Brain microvascular endothelial cell (primary cell): ENCODE data around the gene ZNF711.
"Not testable (repeated sequence)": the region's sequence is repeated elsewhere in the genome, so short reads cannot be mapped to it uniquely, and the experiment has no call there.

Source experiments
- DNase-seq: peaks from one replicate; pipeline ENCODE4 v3.0.0-alpha.2; 2020
- H3K27ac ChIP-seq: fragments of 250-450 bp; sonication (Bioruptor Pico); 2 replicates; pipeline ENCODE4 v1.5.1; 2020; ENCODE audit warnings: mild to moderate bottlenecking, moderate library complexity
- H3K27me3 ChIP-seq: fragments of 250-450 bp; sonication (Bioruptor Pico); replicated peaks from 2 replicates; pipeline ENCODE4 v1.5.1; 2020; ENCODE audit warnings: mild to moderate bottlenecking
- H3K36me3 ChIP-seq: fragments of 250-450 bp; sonication (Bioruptor Pico); replicated peaks from 2 replicates; pipeline ENCODE4 v1.5.1; 2020; ENCODE audit warnings: mild to moderate bottlenecking
- H3K4me3 ChIP-seq: 2 replicates; pipeline ENCODE4 v1.5.1; 2011; ENCODE audit warnings: low read depth, mild to moderate bottlenecking, control low read depth, low read length, moderate library complexity
- in situ Hi-C: cut with HindIII; loops from 2 replicates; pipeline ENCODE4 v1.10.0; 2017; ENCODE audit warnings: low sequenced_read_pairs, low pct_ligation_motif_present
- TF ChIP-seq, protein P1 (sequence below): IDR thresholded peaks from 2 replicates; pipeline ENCODE4 v1.5.1; 2011; ENCODE audit warnings: low read depth, mild to moderate bottlenecking, moderate library complexity, low read length, control low read depth, inconsistent platforms; ENCODE audit errors: missing control alignments

ZNF711 gene

DNA sequence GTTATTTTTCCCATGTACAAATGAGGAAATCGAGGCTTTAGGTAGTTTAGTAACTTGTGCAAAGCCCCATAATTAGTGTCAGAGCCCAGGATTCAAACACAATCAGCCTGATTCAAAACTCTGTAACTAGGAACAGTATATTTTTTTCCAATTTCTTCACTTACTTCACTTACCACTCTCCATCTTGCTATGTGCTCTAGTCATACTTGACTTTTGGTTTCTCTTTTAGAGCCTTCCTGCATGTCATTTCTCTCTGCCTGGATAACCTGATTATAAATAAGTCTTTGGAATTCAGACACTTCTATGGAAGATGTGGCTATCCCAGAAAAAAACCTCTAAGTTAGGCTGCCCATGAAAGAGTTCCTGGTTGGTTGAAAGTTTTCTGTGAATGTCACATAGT is 22.4 kb upstream of the ZNF711 start:
- Histone ChIP-seq H3K27me3 (no peaks in the 10 kb centered on the region), H3K36me3 (no peaks in the 10 kb centered on the region), H3K27ac (no peak overlapping the region), H3K4me3 (no peak overlapping the region)
- TF ChIP-seq, protein P1, sequence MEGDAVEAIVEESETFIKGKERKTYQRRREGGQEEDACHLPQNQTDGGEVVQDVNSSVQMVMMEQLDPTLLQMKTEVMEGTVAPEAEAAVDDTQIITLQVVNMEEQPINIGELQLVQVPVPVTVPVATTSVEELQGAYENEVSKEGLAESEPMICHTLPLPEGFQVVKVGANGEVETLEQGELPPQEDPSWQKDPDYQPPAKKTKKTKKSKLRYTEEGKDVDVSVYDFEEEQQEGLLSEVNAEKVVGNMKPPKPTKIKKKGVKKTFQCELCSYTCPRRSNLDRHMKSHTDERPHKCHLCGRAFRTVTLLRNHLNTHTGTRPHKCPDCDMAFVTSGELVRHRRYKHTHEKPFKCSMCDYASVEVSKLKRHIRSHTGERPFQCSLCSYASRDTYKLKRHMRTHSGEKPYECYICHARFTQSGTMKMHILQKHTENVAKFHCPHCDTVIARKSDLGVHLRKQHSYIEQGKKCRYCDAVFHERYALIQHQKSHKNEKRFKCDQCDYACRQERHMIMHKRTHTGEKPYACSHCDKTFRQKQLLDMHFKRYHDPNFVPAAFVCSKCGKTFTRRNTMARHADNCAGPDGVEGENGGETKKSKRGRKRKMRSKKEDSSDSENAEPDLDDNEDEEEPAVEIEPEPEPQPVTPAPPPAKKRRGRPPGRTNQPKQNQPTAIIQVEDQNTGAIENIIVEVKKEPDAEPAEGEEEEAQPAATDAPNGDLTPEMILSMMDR, result no peak
- in situ Hi-C loops, result no loop called here
- no peak for DNase-seq

GRCh38 chrX:85223359-85223758 is 20.4 kb upstream of the ZNF711 start:
- no peak for DNase-seq
- TF ChIP-seq, protein P1, result no peak
- H3K4me3 ChIP-seq, result no peak overlapping the region

GRCh38 chrX:85243155-85243554 is 636 bp upstream of the ZNF711 start:
- Histone ChIP-seq H3K36me3 (no peaks in the 10 kb centered on the region), H3K27ac (no peak overlapping the region), H3K27me3 (no peaks in the 10 kb centered on the region), H3K4me3 (no peak overlapping the region)
- DNase-seq, result no peak
- TF ChIP-seq, protein P1, result no peak
- in situ Hi-C loops, result no loop called here

More at GRCh38 chrX:85223359-85223758, 20.4 kb upstream of the ZNF711 start:
- H3K27ac ChIP-seq, result no peak overlapping the region
- no peaks in the 10 kb centered on the region for H3K27me3 ChIP-seq
- no peaks in the 10 kb centered on the region for H3K36me3 ChIP-seq
- in situ Hi-C loops, result no loop called here

DNA sequence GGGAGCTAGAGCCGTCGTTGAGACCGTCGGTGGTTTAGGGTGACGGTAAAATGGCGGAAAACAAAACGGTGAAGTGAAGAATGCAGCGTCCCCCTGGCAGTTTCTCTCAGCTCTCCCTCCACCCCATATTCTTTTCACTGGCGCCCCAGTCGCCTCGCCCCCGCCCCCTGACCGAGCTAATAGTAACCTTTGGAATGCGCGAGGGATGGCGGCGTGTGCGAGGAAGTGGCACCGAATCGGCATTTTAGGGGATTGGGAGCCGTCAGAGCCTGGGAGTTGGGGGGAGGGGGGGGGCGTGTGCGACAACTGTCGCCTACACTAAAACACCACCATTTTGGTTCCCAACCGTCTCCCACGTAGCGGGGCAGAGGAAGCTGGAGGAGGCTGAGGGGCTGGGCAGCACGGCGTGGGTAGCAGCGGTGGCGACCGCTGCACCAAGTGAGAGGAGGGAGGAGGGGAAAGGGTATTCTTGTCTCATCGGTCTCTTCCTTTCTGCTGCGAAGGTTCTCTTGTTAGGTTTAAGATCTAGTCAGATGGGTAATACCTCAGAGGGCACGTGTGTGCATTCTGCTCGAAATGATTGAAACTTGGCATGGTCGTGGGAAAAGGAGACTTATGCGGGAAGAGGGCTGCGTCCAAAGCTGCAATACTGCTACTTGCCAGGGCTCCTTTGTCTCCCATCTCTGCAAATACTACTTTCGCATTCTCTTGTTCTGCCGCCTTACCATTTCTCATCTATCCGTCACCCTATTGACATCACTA is 840 bp downstream of the ZNF711 start:
- DNase-seq, result no peak
- Histone ChIP-seq H3K36me3 (no peaks in the 10 kb centered on the region), H3K27me3 (no peaks in the 10 kb centered on the region), H3K4me3 (peak overlapping the region; percentile 69), H3K27ac (no peak overlapping the region)
- TF ChIP-seq, protein P1, result no peak
- in situ Hi-C loops, result no loop called here

- H3K36me3 ChIP-seq, DNase-seq, in situ Hi-C loops, H3K27me3 ChIP-seq, H3K27ac ChIP-seq, H3K4me3 ChIP-seq: not testable (repeated sequence)
Observed at GRCh38 chrX:85285286-85285685, 41.5 kb downstream of the ZNF711 start.

- Histone ChIP-seq H3K27ac (no peak overlapping the region), H3K27me3 (no peaks in the 10 kb centered on the region), H3K36me3 (no peaks in the 10 kb centered on the region), H3K4me3 (no peak overlapping the region)
- TF ChIP-seq, protein P1, result no peak
- DNase-seq, result no peak
- in situ Hi-C loops, result no loop called here
Observed at GRCh38 chrX:85288992-85289723, 45.4 kb downstream of the ZNF711 start.
